PC-9 (cell line): ENCODE results near the gene SLC22A1. TPM values are rescaled to one million over a fixed set of nuclear protein-coding genes. Genes with fewer than 3 reads are reported as not detected.

ENCODE experiments used
- BruUV-seq: library from RNA; stranded (reverse); fragments of 400-500 nt; replicated peaks from 2 replicates; lab custom pipeline; 2021; lab: Mats Ljungman, UMichigan
- CTCF ChIA-PET: fragments of 300-600 bp; sonication (Branson Sonifier 250); formaldehyde crosslinking; loops from one replicate; lab custom pipeline; 2022; ENCODE audit warnings: antibody characterized with exemption; lab: Charles Lee
- POLR2A ChIA-PET: fragments of 300-600 bp; sonication (Branson Sonifier 250); formaldehyde crosslinking; loops from one replicate; lab custom pipeline; 2022; ENCODE audit warnings: antibody characterized with exemption; ENCODE audit not compliant: unreplicated experiment; lab: Charles Lee
- DNase-seq, 2 experiments: peaks; one replicate each; pipeline versions ENCODE4 v3.0.0 to v3.0.0-alpha.2; 2015 to 2022; ENCODE audit warnings: mixed read lengths in 1 of 2
- H2AFZ ChIP-seq: fragments of 200-600 bp; sonication (generic); 2 replicates; pipeline ENCODE4 v1.8.1; 2017; ENCODE audit warnings: antibody characterized with exemption
- H3F3A ChIP-seq: fragments of 200-600 bp; sonication (generic); 2 replicates; pipeline ENCODE4 v1.8.1; 2017; ENCODE audit warnings: antibody characterized with exemption, mild to moderate bottlenecking, low read depth; ENCODE audit not compliant: insufficient read depth
- H3K27ac ChIP-seq: fragments of 200-600 bp; sonication (generic); 2 replicates; pipeline ENCODE4 v1.6.1; 2016; ENCODE audit warnings: mixed run types
- H3K27me3 ChIP-seq: fragments of 200-600 bp; sonication (generic); 2 replicates; pipeline ENCODE4 v1.6.1; 2016; ENCODE audit warnings: low read depth, mixed run types; ENCODE audit not compliant: insufficient read depth
- H3K36me3 ChIP-seq: fragments of 200-600 bp; sonication (generic); 2 replicates; pipeline ENCODE4 v1.6.1; 2016; ENCODE audit warnings: low read depth, mixed run types
- H3K4me1 ChIP-seq: fragments of 200-600 bp; sonication (generic); replicated peaks from 2 replicates; pipeline ENCODE4 v1.6.1; 2016; ENCODE audit warnings: mixed run types; ENCODE audit not compliant: insufficient read depth
- H3K4me2 ChIP-seq: fragments of 200-600 bp; sonication (generic); 2 replicates; pipeline ENCODE4 v1.6.1; 2017; ENCODE audit warnings: mixed run types
- H3K4me3 ChIP-seq: fragments of 200-600 bp; sonication (generic); 2 replicates; pipeline ENCODE4 v1.6.1; 2016; ENCODE audit warnings: mixed run types
- H3K79me2 ChIP-seq: fragments of 200-600 bp; sonication (generic); 2 replicates; pipeline ENCODE4 v1.6.1; 2017; ENCODE audit warnings: low read depth, mixed run types
- H3K9me2 ChIP-seq: fragments of 200-600 bp; sonication (generic); 2 replicates; pipeline ENCODE4 v1.8.1; 2017; ENCODE audit warnings: mild to moderate bottlenecking; ENCODE audit not compliant: insufficient read depth
- H3K9me3 ChIP-seq: fragments of 200-600 bp; sonication (generic); 2 replicates; pipeline ENCODE4 v1.8.1; 2016; ENCODE audit warnings: low read depth; ENCODE audit not compliant: insufficient read depth
- H4K20me1 ChIP-seq: fragments of 200-600 bp; sonication (generic); 2 replicates; pipeline ENCODE4 v1.8.1; 2017; ENCODE audit not compliant: insufficient read depth
- CTCF ChIP-seq: fragments of 200-600 bp; sonication (generic); conservative IDR thresholded peaks from 2 replicates; pipeline ENCODE4 v1.6.1; 2017; ENCODE audit warnings: mixed run types, antibody characterized with exemption, mild to moderate bottlenecking, moderate library complexity
- EZH2 ChIP-seq: fragments of 200-600 bp; sonication (generic); IDR thresholded peaks from 2 replicates; pipeline ENCODE4 v1.8.0; 2017; ENCODE audit warnings: antibody characterized with exemption, low read depth
- intact Hi-C: fragments of 100-400 bp; cut with micrococcal nuclease; formaldehyde crosslinking; loops from one replicate; pipeline ENCODE4 v1.10.0; 2022; ENCODE audit not compliant: unreplicated experiment
- total RNA-seq: library from RNA; stranded (reverse); gene quantifications from 2 replicates; pipeline ENCODE4 v1.2.3, GENCODE V29; 2021

The SLC22A1 gene
- total RNA-seq, 1 experiment from 2014 or later = not detected

DNA sequence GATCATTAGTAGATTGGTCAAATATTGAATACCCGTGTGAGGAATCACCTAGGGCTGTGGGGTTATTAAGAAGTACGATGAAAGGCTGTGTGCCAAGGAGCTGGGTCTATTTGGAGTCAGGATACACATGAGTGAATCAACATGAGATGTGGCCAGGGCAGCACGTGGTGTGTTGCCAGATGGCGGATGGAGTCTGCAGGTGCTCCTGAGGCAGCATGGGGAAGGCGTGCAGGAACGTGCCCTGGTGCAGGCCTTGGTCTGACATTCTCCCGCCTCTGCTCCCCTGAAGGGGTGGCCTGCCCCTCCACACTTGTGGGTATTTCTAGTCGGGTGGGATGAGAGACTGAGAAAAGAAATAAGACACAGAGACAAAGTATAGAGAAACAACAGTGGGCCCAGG, 39.0 kb upstream of the SLC22A1 start:
- Histone ChIP-seq H3K9me2 (no peaks in the 10 kb centered on the region), H3F3A (no peaks in the 10 kb centered on the region), H3K4me3 (no peak overlapping the region), H3K4me2 (no peak overlapping the region), H3K4me1 (no peaks in the 10 kb centered on the region), H3K27ac (no peak overlapping the region), H3K27me3 (no peaks in the 10 kb centered on the region), H3K9me3 (no peaks in the 10 kb centered on the region), H2AFZ (no peak overlapping the region), H4K20me1 (no peaks in the 10 kb centered on the region), H3K36me3 (peaks cover 3% of the 10 kb centered on the region; the same call in 1 of the 2 replicates), H3K79me2 (no peaks in the 10 kb centered on the region)
- no peak for TF ChIP-seq EZH2
- ChIA-PET CTCF (no interaction called here), POLR2A (interaction anchor here (0.5 kb wide), 1 partner anchor 135 kb away, joined by 4 read pairs; no protein-coding TSS in a partner anchor)
- DNase-seq = no peak
- BruUV-seq = no TSS peak
- intact Hi-C loops = no loop called here

GRCh38 chr6:160084198-160084776, 37.3 kb upstream of the SLC22A1 start:
- Histone ChIP-seq H3K4me1 (no peaks in the 10 kb centered on the region), H2AFZ (no peak overlapping the region), H3K36me3 (peaks cover 5% of the 10 kb centered on the region), H3K79me2 (no peaks in the 10 kb centered on the region), H3K9me3 (no peaks in the 10 kb centered on the region), H3K9me2 (no peaks in the 10 kb centered on the region), H3K27me3 (no peaks in the 10 kb centered on the region), H3F3A (no peaks in the 10 kb centered on the region), H3K4me3 (no peak overlapping the region), H3K27ac (no peak overlapping the region), H3K4me2 (no peak overlapping the region), H4K20me1 (no peaks in the 10 kb centered on the region)
- ChIA-PET POLR2A (no interaction called here), CTCF (no interaction called here)
- no TSS peak for BruUV-seq
- intact Hi-C loops = no loop called here
- DNase-seq = no peak
- no peak for TF ChIP-seq EZH2
- no peak for TF ChIP-seq CTCF

- Histone ChIP-seq H4K20me1 (no peaks in the 10 kb centered on the region), H3K9me3 (no peaks in the 10 kb centered on the region), H3K4me1 (no peaks in the 10 kb centered on the region), H3K4me2 (no peak overlapping the region), H3K36me3 (peaks cover 12% of the 10 kb centered on the region), H3K27ac (no peak overlapping the region), H2AFZ (no peak overlapping the region), H3F3A (no peaks in the 10 kb centered on the region), H3K9me2 (no peaks in the 10 kb centered on the region), H3K79me2 (no peaks in the 10 kb centered on the region), H3K4me3 (no peak overlapping the region), H3K27me3 (no peaks in the 10 kb centered on the region)
- DNase-seq = no peak
- intact Hi-C loops = loop anchor here (5.0 kb wide), 1 partner anchor 372 kb away; no protein-coding TSS in a partner anchor
- no TSS peak for BruUV-seq
- CTCF ChIA-PET = interaction anchor here (1.1 kb wide), 1 partner anchor 370 kb away, joined by 3 read pairs; no protein-coding TSS in a partner anchor
- POLR2A ChIA-PET = no interaction called here
- no peak for TF ChIP-seq CTCF
- TF ChIP-seq EZH2 = no peak
Observed at GRCh38 chr6:160085226-160085625, 36.4 kb upstream of the SLC22A1 start.
